DOHH2 (cell line): ENCODE results near the gene IGSF9.

Experiments used
- EZH2phosphoT487 ChIP-seq: fragments of 200-600 bp; sonication (generic); IDR thresholded peaks from 2 replicates; pipeline ENCODE4 v1.6.1; 2017; ENCODE audit warnings: borderline replicate concordance, mild to moderate bottlenecking, antibody characterized with exemption, low read length, moderate library complexity, mixed read lengths
- TF ChIP-seq, protein P1 (sequence below): fragments of 200-600 bp; sonication (generic); IDR thresholded peaks from one replicate; pipeline ENCODE4 v1.5.1; 2014; ENCODE audit warnings: antibody characterized with exemption, mild to moderate bottlenecking, low read depth, low read length; ENCODE audit not compliant: poor library complexity, severe bottlenecking

DNA sequence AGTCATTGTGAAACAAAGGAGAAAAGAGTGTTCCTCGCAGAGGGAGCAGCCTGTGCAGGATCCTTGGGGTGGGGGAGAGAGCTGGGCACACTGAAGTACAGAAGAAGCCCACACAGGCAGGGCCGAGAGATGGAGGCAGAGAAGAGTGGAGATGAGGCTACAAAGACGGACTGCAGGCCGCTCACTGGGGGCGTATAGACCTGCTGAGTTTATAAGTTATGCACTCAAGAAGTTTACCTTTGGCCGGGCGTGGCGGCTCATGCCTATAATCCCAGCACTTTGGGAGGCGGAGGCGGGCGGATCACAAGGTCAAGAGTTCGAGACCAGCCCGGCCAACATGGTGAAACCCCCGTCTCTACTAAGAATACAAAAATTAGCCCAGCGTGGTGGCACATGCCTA is 16.2 kb upstream of the IGSF9 start:
- TF ChIP-seq, protein P1, sequence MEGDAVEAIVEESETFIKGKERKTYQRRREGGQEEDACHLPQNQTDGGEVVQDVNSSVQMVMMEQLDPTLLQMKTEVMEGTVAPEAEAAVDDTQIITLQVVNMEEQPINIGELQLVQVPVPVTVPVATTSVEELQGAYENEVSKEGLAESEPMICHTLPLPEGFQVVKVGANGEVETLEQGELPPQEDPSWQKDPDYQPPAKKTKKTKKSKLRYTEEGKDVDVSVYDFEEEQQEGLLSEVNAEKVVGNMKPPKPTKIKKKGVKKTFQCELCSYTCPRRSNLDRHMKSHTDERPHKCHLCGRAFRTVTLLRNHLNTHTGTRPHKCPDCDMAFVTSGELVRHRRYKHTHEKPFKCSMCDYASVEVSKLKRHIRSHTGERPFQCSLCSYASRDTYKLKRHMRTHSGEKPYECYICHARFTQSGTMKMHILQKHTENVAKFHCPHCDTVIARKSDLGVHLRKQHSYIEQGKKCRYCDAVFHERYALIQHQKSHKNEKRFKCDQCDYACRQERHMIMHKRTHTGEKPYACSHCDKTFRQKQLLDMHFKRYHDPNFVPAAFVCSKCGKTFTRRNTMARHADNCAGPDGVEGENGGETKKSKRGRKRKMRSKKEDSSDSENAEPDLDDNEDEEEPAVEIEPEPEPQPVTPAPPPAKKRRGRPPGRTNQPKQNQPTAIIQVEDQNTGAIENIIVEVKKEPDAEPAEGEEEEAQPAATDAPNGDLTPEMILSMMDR: no peak
- TF ChIP-seq EZH2phosphoT487: no peak
